Measurements from ENCODE around the gene MFSD8.

The MFSD8 gene

DNA sequence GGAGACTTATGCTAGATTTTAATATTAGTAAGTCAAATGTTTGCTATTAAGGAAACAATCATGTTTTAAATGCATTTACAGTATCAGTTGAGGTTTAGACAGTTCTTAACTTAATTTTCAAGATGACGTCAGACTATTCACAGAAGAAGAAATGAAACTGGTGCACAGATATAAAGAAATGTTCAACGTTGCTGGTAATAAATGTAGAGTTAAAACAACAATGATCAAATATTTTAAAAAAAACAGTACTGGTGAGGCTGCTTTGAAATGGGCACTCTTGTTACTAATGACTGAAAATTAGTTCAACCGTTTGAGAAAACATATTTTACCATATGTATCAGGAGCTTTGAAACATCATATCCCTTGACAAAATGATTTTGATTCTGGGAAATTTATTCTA, 44.5 kb upstream of the MFSD8 start:
- Histone ChIP-seq H3K36me3 (ENCODE audit: control insufficient read depth in 2 of 2, insufficient read depth in 1 of 2, low read length in 2 of 2) (peaks cover 5 to 7% of the 10 kb centered on the region in 2 experiments; a peak in 2 of 3 replicates), H3K4me3 (ENCODE audit: low read depth, low read length) (no peak overlapping the region), H3K4me1 (ENCODE audit: control insufficient read depth, insufficient read depth, low read length) (no peaks in the 10 kb centered on the region), H3K9me3 (ENCODE audit: control insufficient read depth, insufficient read depth, low read depth, low read length) (no peaks in the 10 kb centered on the region), H3K27ac (ENCODE audit: extremely low read depth, low read depth, low read length) (no peak overlapping the region)
- POLR2A ChIA-PET = no interaction called here
- TF ChIP-seq ZNF660 (tag by site-specific recombination; IDR thresholded peaks at IDR 0.05) = no peak
- no peak for TF ChIP-seq TRIM28 (IDR thresholded peaks at IDR 0.05; ENCODE audit: borderline replicate concordance, low read length)
- CTCF ChIA-PET = no interaction called here

DNA sequence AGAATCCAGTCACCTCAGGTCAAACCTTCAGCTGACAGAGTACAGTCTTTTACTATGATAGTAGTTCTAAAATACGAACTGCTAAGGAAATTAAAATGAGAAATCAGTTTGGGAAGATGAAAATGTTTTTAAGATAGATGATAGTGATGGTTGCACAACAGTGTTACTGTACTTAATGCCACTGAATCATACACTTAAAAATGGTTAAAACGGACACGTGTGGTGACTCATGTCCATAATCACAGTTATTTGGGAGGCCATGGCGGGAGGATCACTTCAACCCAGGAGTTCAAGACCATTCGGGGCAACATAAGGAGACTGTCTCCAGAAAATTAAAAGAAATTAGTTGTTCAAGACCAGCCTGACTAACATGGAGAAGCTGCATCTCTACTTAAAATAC, 41.6 kb upstream of the MFSD8 start:
- Histone ChIP-seq H3K9me3 (ENCODE audit: control insufficient read depth, insufficient read depth, low read depth, low read length) (no peaks in the 10 kb centered on the region), H3K27ac (ENCODE audit: extremely low read depth, low read depth, low read length) (no peak overlapping the region), H3K36me3 (ENCODE audit: control insufficient read depth in 2 of 2, insufficient read depth in 1 of 2, low read length in 2 of 2) (peaks cover 3 to 5% of the 10 kb centered on the region in 2 experiments; a peak in 2 of 3 replicates), H3K4me3 (ENCODE audit: low read depth, low read length) (no peak overlapping the region), H3K4me1 (ENCODE audit: control insufficient read depth, insufficient read depth, low read length) (no peaks in the 10 kb centered on the region)
- no peak for TF ChIP-seq ZNF660 (tag by site-specific recombination; IDR thresholded peaks at IDR 0.05)
- TF ChIP-seq ZFP69B (tag by site-specific recombination; IDR thresholded peaks at IDR 0.05) = no peak
- no peak for TF ChIP-seq SCRT1 (tag by site-specific recombination; IDR thresholded peaks at IDR 0.05; ENCODE audit: borderline replicate concordance)
- TF ChIP-seq ZNF416 (tag by site-specific recombination; IDR thresholded peaks at IDR 0.05) = no peak
- TF ChIP-seq, protein P1, sequence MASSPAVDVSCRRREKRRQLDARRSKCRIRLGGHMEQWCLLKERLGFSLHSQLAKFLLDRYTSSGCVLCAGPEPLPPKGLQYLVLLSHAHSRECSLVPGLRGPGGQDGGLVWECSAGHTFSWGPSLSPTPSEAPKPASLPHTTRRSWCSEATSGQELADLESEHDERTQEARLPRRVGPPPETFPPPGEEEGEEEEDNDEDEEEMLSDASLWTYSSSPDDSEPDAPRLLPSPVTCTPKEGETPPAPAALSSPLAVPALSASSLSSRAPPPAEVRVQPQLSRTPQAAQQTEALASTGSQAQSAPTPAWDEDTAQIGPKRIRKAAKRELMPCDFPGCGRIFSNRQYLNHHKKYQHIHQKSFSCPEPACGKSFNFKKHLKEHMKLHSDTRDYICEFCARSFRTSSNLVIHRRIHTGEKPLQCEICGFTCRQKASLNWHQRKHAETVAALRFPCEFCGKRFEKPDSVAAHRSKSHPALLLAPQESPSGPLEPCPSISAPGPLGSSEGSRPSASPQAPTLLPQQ (tag by site-specific recombination; IDR thresholded peaks at IDR 0.05) = no peak
- TF ChIP-seq, protein P2, sequence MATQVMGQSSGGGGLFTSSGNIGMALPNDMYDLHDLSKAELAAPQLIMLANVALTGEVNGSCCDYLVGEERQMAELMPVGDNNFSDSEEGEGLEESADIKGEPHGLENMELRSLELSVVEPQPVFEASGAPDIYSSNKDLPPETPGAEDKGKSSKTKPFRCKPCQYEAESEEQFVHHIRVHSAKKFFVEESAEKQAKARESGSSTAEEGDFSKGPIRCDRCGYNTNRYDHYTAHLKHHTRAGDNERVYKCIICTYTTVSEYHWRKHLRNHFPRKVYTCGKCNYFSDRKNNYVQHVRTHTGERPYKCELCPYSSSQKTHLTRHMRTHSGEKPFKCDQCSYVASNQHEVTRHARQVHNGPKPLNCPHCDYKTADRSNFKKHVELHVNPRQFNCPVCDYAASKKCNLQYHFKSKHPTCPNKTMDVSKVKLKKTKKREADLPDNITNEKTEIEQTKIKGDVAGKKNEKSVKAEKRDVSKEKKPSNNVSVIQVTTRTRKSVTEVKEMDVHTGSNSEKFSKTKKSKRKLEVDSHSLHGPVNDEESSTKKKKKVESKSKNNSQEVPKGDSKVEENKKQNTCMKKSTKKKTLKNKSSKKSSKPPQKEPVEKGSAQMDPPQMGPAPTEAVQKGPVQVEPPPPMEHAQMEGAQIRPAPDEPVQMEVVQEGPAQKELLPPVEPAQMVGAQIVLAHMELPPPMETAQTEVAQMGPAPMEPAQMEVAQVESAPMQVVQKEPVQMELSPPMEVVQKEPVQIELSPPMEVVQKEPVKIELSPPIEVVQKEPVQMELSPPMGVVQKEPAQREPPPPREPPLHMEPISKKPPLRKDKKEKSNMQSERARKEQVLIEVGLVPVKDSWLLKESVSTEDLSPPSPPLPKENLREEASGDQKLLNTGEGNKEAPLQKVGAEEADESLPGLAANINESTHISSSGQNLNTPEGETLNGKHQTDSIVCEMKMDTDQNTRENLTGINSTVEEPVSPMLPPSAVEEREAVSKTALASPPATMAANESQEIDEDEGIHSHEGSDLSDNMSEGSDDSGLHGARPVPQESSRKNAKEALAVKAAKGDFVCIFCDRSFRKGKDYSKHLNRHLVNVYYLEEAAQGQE (tag by site-specific recombination; IDR thresholded peaks at IDR 0.05) = no peak
- TF ChIP-seq MYNN (tag by site-specific recombination; IDR thresholded peaks at IDR 0.05; ENCODE audit: borderline replicate concordance) = no peak
- no peak for TF ChIP-seq ZNF777 (tag by site-specific recombination; IDR thresholded peaks at IDR 0.05; ENCODE audit: borderline replicate concordance)
- TF ChIP-seq YY2 (tag by site-specific recombination; IDR thresholded peaks at IDR 0.05) = no peak
- TF ChIP-seq, protein P3, sequence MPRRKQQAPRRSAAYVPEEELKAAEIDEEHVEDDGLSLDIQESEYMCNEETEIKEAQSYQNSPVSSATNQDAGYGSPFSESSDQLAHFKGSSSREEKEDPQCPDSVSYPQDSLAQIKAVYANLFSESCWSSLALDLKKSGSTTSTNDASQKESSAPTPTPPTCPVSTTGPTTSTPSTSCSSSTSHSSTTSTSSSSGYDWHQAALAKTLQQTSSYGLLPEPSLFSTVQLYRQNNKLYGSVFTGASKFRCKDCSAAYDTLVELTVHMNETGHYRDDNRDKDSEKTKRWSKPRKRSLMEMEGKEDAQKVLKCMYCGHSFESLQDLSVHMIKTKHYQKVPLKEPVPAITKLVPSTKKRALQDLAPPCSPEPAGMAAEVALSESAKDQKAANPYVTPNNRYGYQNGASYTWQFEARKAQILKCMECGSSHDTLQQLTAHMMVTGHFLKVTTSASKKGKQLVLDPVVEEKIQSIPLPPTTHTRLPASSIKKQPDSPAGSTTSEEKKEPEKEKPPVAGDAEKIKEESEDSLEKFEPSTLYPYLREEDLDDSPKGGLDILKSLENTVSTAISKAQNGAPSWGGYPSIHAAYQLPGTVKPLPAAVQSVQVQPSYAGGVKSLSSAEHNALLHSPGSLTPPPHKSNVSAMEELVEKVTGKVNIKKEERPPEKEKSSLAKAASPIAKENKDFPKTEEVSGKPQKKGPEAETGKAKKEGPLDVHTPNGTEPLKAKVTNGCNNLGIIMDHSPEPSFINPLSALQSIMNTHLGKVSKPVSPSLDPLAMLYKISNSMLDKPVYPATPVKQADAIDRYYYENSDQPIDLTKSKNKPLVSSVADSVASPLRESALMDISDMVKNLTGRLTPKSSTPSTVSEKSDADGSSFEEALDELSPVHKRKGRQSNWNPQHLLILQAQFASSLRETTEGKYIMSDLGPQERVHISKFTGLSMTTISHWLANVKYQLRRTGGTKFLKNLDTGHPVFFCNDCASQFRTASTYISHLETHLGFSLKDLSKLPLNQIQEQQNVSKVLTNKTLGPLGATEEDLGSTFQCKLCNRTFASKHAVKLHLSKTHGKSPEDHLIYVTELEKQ (tag by site-specific recombination; IDR thresholded peaks at IDR 0.05; ENCODE audit: borderline replicate concordance) = no peak
- no peak for TF ChIP-seq RBAK (tag by site-specific recombination; IDR thresholded peaks at IDR 0.05)
- TF ChIP-seq ZNF837 (tag by site-specific recombination; IDR thresholded peaks at IDR 0.05) = no peak
- TF ChIP-seq ZNF629 (tag by site-specific recombination; IDR thresholded peaks at IDR 0.05) = no peak
- no peak for TF ChIP-seq ZNF513 (tag by site-specific recombination; IDR thresholded peaks at IDR 0.05)
- TF ChIP-seq, protein P4, sequence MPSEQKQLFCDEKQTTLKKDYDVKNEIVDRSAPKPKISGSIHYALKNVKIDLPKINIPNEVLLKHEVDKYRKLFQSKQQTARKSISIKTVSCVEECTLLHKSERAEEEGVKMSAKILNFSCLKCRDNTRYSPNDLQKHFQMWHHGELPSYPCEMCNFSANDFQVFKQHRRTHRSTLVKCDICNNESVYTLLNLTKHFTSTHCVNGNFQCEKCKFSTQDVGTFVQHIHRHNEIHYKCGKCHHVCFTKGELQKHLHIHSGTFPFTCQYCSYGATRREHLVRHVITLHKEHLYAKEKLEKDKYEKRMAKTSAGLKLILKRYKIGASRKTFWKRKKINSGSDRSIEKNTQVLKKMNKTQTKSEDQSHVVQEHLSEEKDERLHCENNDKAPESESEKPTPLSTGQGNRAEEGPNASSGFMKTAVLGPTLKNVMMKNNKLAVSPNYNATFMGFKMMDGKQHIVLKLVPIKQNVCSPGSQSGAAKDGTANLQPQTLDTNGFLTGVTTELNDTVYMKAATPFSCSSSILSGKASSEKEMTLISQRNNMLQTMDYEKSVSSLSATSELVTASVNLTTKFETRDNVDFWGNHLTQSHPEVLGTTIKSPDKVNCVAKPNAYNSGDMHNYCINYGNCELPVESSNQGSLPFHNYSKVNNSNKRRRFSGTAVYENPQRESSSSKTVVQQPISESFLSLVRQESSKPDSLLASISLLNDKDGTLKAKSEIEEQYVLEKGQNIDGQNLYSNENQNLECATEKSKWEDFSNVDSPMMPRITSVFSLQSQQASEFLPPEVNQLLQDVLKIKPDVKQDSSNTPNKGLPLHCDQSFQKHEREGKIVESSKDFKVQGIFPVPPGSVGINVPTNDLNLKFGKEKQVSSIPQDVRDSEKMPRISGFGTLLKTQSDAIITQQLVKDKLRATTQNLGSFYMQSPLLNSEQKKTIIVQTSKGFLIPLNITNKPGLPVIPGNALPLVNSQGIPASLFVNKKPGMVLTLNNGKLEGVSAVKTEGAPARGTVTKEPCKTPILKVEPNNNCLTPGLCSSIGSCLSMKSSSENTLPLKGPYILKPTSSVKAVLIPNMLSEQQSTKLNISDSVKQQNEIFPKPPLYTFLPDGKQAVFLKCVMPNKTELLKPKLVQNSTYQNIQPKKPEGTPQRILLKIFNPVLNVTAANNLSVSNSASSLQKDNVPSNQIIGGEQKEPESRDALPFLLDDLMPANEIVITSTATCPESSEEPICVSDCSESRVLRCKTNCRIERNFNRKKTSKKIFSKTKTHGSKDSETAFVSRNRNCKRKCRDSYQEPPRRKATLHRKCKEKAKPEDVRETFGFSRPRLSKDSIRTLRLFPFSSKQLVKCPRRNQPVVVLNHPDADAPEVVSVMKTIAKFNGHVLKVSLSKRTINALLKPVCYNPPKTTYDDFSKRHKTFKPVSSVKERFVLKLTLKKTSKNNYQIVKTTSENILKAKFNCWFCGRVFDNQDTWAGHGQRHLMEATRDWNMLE (tag by site-specific recombination; conservative IDR thresholded peaks at IDR 0.05; ENCODE audit: low read depth) = no peak
- no peak for TF ChIP-seq ZNF791 (tag by site-specific recombination; IDR thresholded peaks at IDR 0.05)
- no peak for TF ChIP-seq ZNF23 (tag by site-specific recombination; IDR thresholded peaks at IDR 0.05; ENCODE audit: borderline replicate concordance)
- CTCF ChIA-PET = no interaction called here
- POLR2A ChIA-PET = no interaction called here

Measured in HEK293 (cell line).